Prostate gland (tissue), 2 donors: ENCODE data around the gene ZNF385D. TPM values are rescaled to one million over a fixed set of nuclear protein-coding genes. Genes with fewer than 3 reads are reported as not detected.

ENCODE experiments used
- DNase-seq: peaks from one replicate; pipeline ENCODE4 v3.0.0-alpha.2; 2019; ENCODE audit warnings: low spot score
- H3K27ac ChIP-seq, 2 donors: fragments of 200-600 bp; sonication (generic); 2 replicates each; pipeline ENCODE4 v1.5.1; 2017 to 2019
- H3K27me3 ChIP-seq: fragments of 200-600 bp; sonication (generic); replicated peaks from 2 replicates; pipeline ENCODE4 v1.5.1; 2019; ENCODE audit not compliant: insufficient read depth
- H3K36me3 ChIP-seq, 2 donors: fragments of 200-600 bp; sonication (generic); 1 replicate in 1 of 2; 2 replicates in 1 of 2; pipeline versions ENCODE4 v1.5.1 to v1.8.1; 2017 to 2019
- H3K4me1 ChIP-seq: fragments of 200-600 bp; sonication (generic); replicated peaks from 2 replicates; pipeline ENCODE4 v1.5.1; 2019
- H3K4me3 ChIP-seq, 2 donors: fragments of 200-600 bp; sonication (generic); 2 replicates each; pipeline ENCODE4 v1.5.1; 2017 to 2019
- H3K9me3 ChIP-seq: fragments of 200-600 bp; sonication (generic); 2 replicates; pipeline ENCODE4 v1.5.1; 2017
- CTCF ChIP-seq, 4 experiments: fragments of 200-600 bp in 2 of 4; fragments of 450-650 bp in 2 of 4; sonication (generic) in 2 of 4; IDR thresholded peaks; 1 replicate in 3 of 4; 2 replicates in 1 of 4; pipeline ENCODE4 v1.5.1; 2016 to 2019; ENCODE audit warnings: antibody characterized with exemption in 4 of 4, mild to moderate bottlenecking in 2 of 4, moderate library complexity in 2 of 4
- POLR2A ChIP-seq: fragments of 450-650 bp; IDR thresholded peaks from one replicate; pipeline ENCODE4 v1.6.1; 2016; ENCODE audit warnings: antibody characterized with exemption, mild to moderate bottlenecking
- POLR2AphosphoS5 ChIP-seq: sonication (generic); formaldehyde crosslinking; IDR thresholded peaks from one replicate; pipeline ENCODE4 v1.6.1; 2017; ENCODE audit warnings: antibody characterized with exemption
- whole genome bisulfite sequencing: methylation state at CpG from one replicate; pipeline ENCODE4 v1.1.5; 2018; 5-methylcytosine and 5-hydroxymethylcytosine counted together
- intact Hi-C: fragments of 100-400 bp; cut with DNase I; formaldehyde crosslinking; loops from one replicate; pipeline ENCODE4 v1.14.2; 2022
- total RNA-seq, 2 donors: library from RNA; depleted of rRNA; stranded (reverse); fragments of >200 nt; gene quantifications; one replicate each; pipeline ENCODE4 v1.1.0, GENCODE V29; 2016

Gene ZNF385D
- total RNA-seq, 2 donors from 2014 or later: 1.0 to 5.9 TPM

GRCh38 chr3:21751886-21752285 is 876 bp upstream of the ZNF385D start:
- 32% methylated on average over 6 of the region's 6 CpGs for WGBS
- H3K36me3 ChIP-seq: no peaks in the 10 kb centered on the region
- no peak for DNase-seq
- intact Hi-C loops: loop anchor here (5.0 kb wide), 1 partner anchor 140 kb away; no protein-coding TSS in a partner anchor
- no peaks in the 10 kb centered on the region for H3K9me3 ChIP-seq
- TF ChIP-seq POLR2AphosphoS5: no peak
- no peak for TF ChIP-seq CTCF (IDR thresholded peaks at IDR 0.05)
- TF ChIP-seq POLR2A: no peak
- no peaks in the 10 kb centered on the region for H3K27me3 ChIP-seq
- H3K27ac ChIP-seq: no peak overlapping the region
- no peak overlapping the region for H3K4me3 ChIP-seq
- no peaks in the 10 kb centered on the region for H3K4me1 ChIP-seq

GRCh38 chr3:21750080-21750696 is 822 bp downstream of the ZNF385D start:
- intact Hi-C loops: loop anchor here (5.0 kb wide), 1 partner anchor 142 kb away; no protein-coding TSS in a partner anchor
- Histone ChIP-seq H3K27me3 (no peaks in the 10 kb centered on the region), H3K36me3 (no peaks in the 10 kb centered on the region), H3K4me3 (peak overlapping the region; percentile 15 to 18), H3K4me1 (no peaks in the 10 kb centered on the region), H3K27ac (no peak overlapping the region), H3K9me3 (no peaks in the 10 kb centered on the region)
- DNase-seq: no peak
- 11% methylated on average over 8 of the region's 8 CpGs for WGBS
- no peak for TF ChIP-seq CTCF (IDR thresholded peaks at IDR 0.05)
- no peak for TF ChIP-seq POLR2AphosphoS5
- TF ChIP-seq POLR2A: no peak

- H3K27ac ChIP-seq: no peak overlapping the region
- no peaks in the 10 kb centered on the region for H3K27me3 ChIP-seq
- H3K9me3 ChIP-seq: no peaks in the 10 kb centered on the region
- H3K36me3 ChIP-seq: no peaks in the 10 kb centered on the region
- H3K4me1 ChIP-seq: no peaks in the 10 kb centered on the region
- DNase-seq: no peak
- intact Hi-C loops: no loop called here
- TF ChIP-seq POLR2AphosphoS5: no peak
- no peak for TF ChIP-seq CTCF (IDR thresholded peaks at IDR 0.05)
- no peak for TF ChIP-seq POLR2A
- no peak overlapping the region for H3K4me3 ChIP-seq
- 74% methylated on average over 5 of the region's 5 CpGs for WGBS
Measured at GRCh38 chr3:21747966-21748555, 2.9 kb downstream of the ZNF385D start.

GRCh38 chr3:21747376-21747775 is 3.6 kb downstream of the ZNF385D start:
- Histone ChIP-seq H3K27ac (no peak overlapping the region), H3K27me3 (no peaks in the 10 kb centered on the region), H3K4me3 (no peak overlapping the region), H3K36me3 (no peaks in the 10 kb centered on the region), H3K4me1 (no peaks in the 10 kb centered on the region), H3K9me3 (no peaks in the 10 kb centered on the region)
- WGBS: 84% methylated on average over 3 of the region's 3 CpGs
- no peak for TF ChIP-seq POLR2AphosphoS5
- TF ChIP-seq POLR2A: no peak
- TF ChIP-seq CTCF (IDR thresholded peaks at IDR 0.05): no peak
- intact Hi-C loops: no loop called here
- no peak for DNase-seq

- Histone ChIP-seq H3K36me3 (no peaks in the 10 kb centered on the region), H3K9me3 (no peaks in the 10 kb centered on the region), H3K27ac (no peak overlapping the region), H3K4me1 (no peaks in the 10 kb centered on the region), H3K27me3 (no peaks in the 10 kb centered on the region), H3K4me3 (no peak overlapping the region)
- WGBS: 91% methylated on average over 6 of the region's 6 CpGs
- intact Hi-C loops: no loop called here
- TF ChIP-seq POLR2AphosphoS5 (no peak), POLR2A (no peak)
- no peak for DNase-seq
Measured at GRCh38 chr3:21745966-21746365, 5.0 kb downstream of the ZNF385D start.
